HCT116 (cell line): Measurements from ENCODE around the gene CCDC83. TPM values are rescaled to one million over a fixed set of nuclear protein-coding genes. Genes with fewer than 3 reads are reported as not detected.

ENCODE experiments used
- ATAC-seq: fragments of 200-7000 bp; cut with Tn5 transposase; 2 replicates; pipeline ENCODE4 v1.9.1; 2020; ENCODE audit warnings: mild to moderate bottlenecking, moderate library complexity
- BruUV-seq: library from RNA; stranded (reverse); fragments of 400-500 nt; replicated peaks from 2 replicates; lab custom pipeline; 2021; lab: Mats Ljungman, UMichigan
- CTCF ChIA-PET: fragments of 300-600 bp; sonication (Branson Sonifier 250); formaldehyde crosslinking; loops from one replicate; lab custom pipeline; 2021; ENCODE audit warnings: antibody characterized with exemption; lab: Charles Lee
- POLR2A ChIA-PET: fragments of 300-600, 350-600 bp; sonication (Branson Sonifier 250); formaldehyde crosslinking; loops from one replicate; lab custom pipeline; 2021; ENCODE audit warnings: antibody characterized with exemption; lab: Charles Lee
- RAD21 ChIA-PET, 2 experiments: fragments of 300-600 bp; sonication (Branson Sonifier 250); formaldehyde crosslinking; loops; one replicate each; lab custom pipeline; 2023; ENCODE audit warnings: low total read pairs in 2 of 2; ENCODE audit not compliant: uncharacterized antibody in 2 of 2, unreplicated experiment in 2 of 2, low non-redundant PET in 1 of 2; lab: Charles Lee
- DNase-seq: peaks from one replicate; pipeline ENCODE4 v3.0.0-alpha.2; 2010; ENCODE audit warnings: low read depth, low spot score
- H2AFZ ChIP-seq: fragments of 200-600 bp; shearing (Covaris generic), sonication (generic); 2 replicates; pipeline ENCODE4 v1.6.1; 2017; ENCODE audit warnings: low read depth, mixed run types, mixed read lengths, antibody characterized with exemption, low read length; ENCODE audit not compliant: poor library complexity, severe bottlenecking
- H3K27ac ChIP-seq: 2 replicates; pipeline ENCODE4 v1.5.1; 2012; ENCODE audit warnings: low read depth, low read length
- H3K27me3 ChIP-seq: fragments of 200-600 bp; sonication (generic); 2 replicates; pipeline ENCODE4 v1.6.1; 2016; ENCODE audit warnings: mixed run types, low read length, mixed read lengths; ENCODE audit not compliant: insufficient read depth
- H3K36me3 ChIP-seq, 2 experiments: fragments of 200-500 bp in 1 of 2; fragments of 200-600 bp in 1 of 2; sonication (Bioruptor generic) in 1 of 2; sonication (generic) in 1 of 2; 2 replicates each; pipeline versions ENCODE4 v1.5.1 to v1.6.1; 2014 to 2016; ENCODE audit warnings: low read length in 2 of 2, inconsistent platforms in 1 of 2, mixed read lengths in 1 of 2, mixed run types in 1 of 2; ENCODE audit not compliant: insufficient read depth in 2 of 2, control insufficient read depth in 1 of 2
- H3K4me1 ChIP-seq, 2 experiments: fragments of 200-600 bp in 1 of 2; sonication (generic) in 1 of 2; 2 replicates each; pipeline versions ENCODE4 v1.5.1 to v1.6.1; 2012 to 2017; ENCODE audit warnings: low read length in 2 of 2, inconsistent platforms in 1 of 2, mild to moderate bottlenecking in 1 of 2, mixed read lengths in 1 of 2, mixed run types in 1 of 2, moderate library complexity in 1 of 2; ENCODE audit not compliant: insufficient read depth in 2 of 2, control insufficient read depth in 1 of 2
- H3K4me2 ChIP-seq: fragments of 200-600 bp; sonication (generic); 2 replicates; pipeline ENCODE4 v1.6.1; 2017; ENCODE audit warnings: mixed run types, low read length, mixed read lengths
- H3K4me3 ChIP-seq, 2 experiments: fragments of 200-600 bp in 1 of 2; sonication (generic) in 1 of 2; replicated peaks in 1 of 2; 2 replicates each; pipeline ENCODE4 v1.5.1; 2011 to 2016; ENCODE audit warnings: low read length in 2 of 2, control low read depth in 1 of 2, low read depth in 1 of 2, mild to moderate bottlenecking in 1 of 2, mixed read lengths in 1 of 2, mixed run types in 1 of 2
- H3K79me2 ChIP-seq: fragments of 200-600 bp; sonication (generic); 2 replicates; pipeline ENCODE4 v1.6.1; 2017; ENCODE audit warnings: mild to moderate bottlenecking, mixed run types, low read length, moderate library complexity, mixed read lengths; ENCODE audit not compliant: insufficient read depth
- H3K9ac ChIP-seq: fragments of 200-600 bp; sonication (generic); 2 replicates; pipeline ENCODE4 v1.6.1; 2016; ENCODE audit warnings: low read length, mixed read lengths
- H3K9me2 ChIP-seq: fragments of 200-600 bp; sonication (generic), shearing (Covaris generic); 2 replicates; pipeline ENCODE4 v1.6.1; 2017; ENCODE audit warnings: mixed run types, mild to moderate bottlenecking, moderate library complexity; ENCODE audit not compliant: insufficient read depth
- H3K9me3 ChIP-seq, 2 experiments: fragments of 200-500 bp in 1 of 2; fragments of 200-600 bp in 1 of 2; sonication (Bioruptor generic) in 1 of 2; sonication (generic) in 1 of 2; 2 replicates each; pipeline ENCODE4 v1.6.1; 2014 to 2017; ENCODE audit warnings: low read length in 2 of 2, mixed read lengths in 2 of 2, inconsistent platforms in 1 of 2, low read depth in 1 of 2, mild to moderate bottlenecking in 1 of 2, mixed run types in 1 of 2, moderate library complexity in 1 of 2; ENCODE audit not compliant: control insufficient read depth in 1 of 2, insufficient read depth in 1 of 2
- H4K20me1 ChIP-seq: fragments of 200-600 bp; sonication (generic), shearing (Covaris generic); 2 replicates; pipeline ENCODE4 v1.6.1; 2017; ENCODE audit warnings: mixed run types, mild to moderate bottlenecking, moderate library complexity; ENCODE audit not compliant: insufficient read depth
- CBX3 ChIP-seq: IDR thresholded peaks from 2 replicates; pipeline ENCODE4 v1.6.1; 2012; ENCODE audit warnings: low read depth
- CEBPB ChIP-seq: IDR thresholded peaks from 2 replicates; pipeline ENCODE4 v1.6.1; 2012; ENCODE audit warnings: low read depth
- ELF1 ChIP-seq: IDR thresholded peaks from 2 replicates; pipeline ENCODE4 v1.6.1; 2012; ENCODE audit warnings: low read depth, borderline replicate concordance
- EZH2 ChIP-seq: fragments of 200-600 bp; sonication (generic); IDR thresholded peaks from 2 replicates; pipeline ENCODE4 v1.6.1; 2017; ENCODE audit warnings: antibody characterized with exemption, mixed run types
- JUND ChIP-seq: IDR thresholded peaks from 2 replicates; pipeline ENCODE4 v1.6.1; 2012
- POLR2AphosphoS5 ChIP-seq: IDR thresholded peaks from 2 replicates; pipeline ENCODE4 v1.6.1; 2011; ENCODE audit warnings: mild to moderate bottlenecking, low read depth, low read length, moderate library complexity
- SIN3A ChIP-seq: IDR thresholded peaks from 2 replicates; pipeline ENCODE4 v1.6.1; 2012; ENCODE audit warnings: low read depth
- SP1 ChIP-seq: IDR thresholded peaks from 2 replicates; pipeline ENCODE4 v1.6.1; 2012; ENCODE audit warnings: low read depth
- TCF7L2 ChIP-seq: IDR thresholded peaks from 2 replicates; pipeline ENCODE4 v1.7.0; 2011; ENCODE audit warnings: borderline replicate concordance, inconsistent platforms; ENCODE audit not compliant: insufficient read depth, insufficient read length; ENCODE audit errors: extremely low read depth
- intact Hi-C: fragments of 100-400 bp; cut with micrococcal nuclease; formaldehyde crosslinking; loops from 2 replicates; pipeline ENCODE4 v1.10.0; 2022
- total RNA-seq: library from RNA; stranded (reverse); gene quantifications from one replicate; pipeline ENCODE4 v1.2.1, GENCODE V29; 2021; ENCODE audit not compliant: unreplicated experiment
- TF ChIP-seq, protein P1 (sequence below): IDR thresholded peaks from 2 replicates; pipeline ENCODE4 v1.6.1; 2012; ENCODE audit warnings: low read depth
- TF ChIP-seq, protein P2 (sequence below), 3 experiments: fragments of 200-600 bp in 1 of 3; sonication (generic) in 1 of 3; IDR thresholded peaks in 2 of 3; conservative IDR thresholded peaks in 1 of 3; 2 replicates each; pipeline ENCODE4 v1.5.1; 2012 to 2017; ENCODE audit warnings: low read depth in 2 of 3, low read length in 2 of 3, antibody characterized with exemption in 1 of 3, borderline replicate concordance in 1 of 3, control low read depth in 1 of 3, mild to moderate bottlenecking in 1 of 3, mixed read lengths in 1 of 3, mixed run types in 1 of 3, moderate library complexity in 1 of 3; ENCODE audit not compliant: insufficient read depth in 1 of 3

CCDC83 gene
- total RNA-seq, 1 experiment from 2014 or later: not detected

GRCh38 chr11:85913513-85913912, 58.3 kb downstream of the CCDC83 start:
- no peaks in the 10 kb centered on the region for H3K36me3 ChIP-seq
- ATAC-seq: no peak
- no peak for TF ChIP-seq CEBPB
- no peak for TF ChIP-seq POLR2AphosphoS5
- TF ChIP-seq SP1: no peak
- TF ChIP-seq, protein P1, sequence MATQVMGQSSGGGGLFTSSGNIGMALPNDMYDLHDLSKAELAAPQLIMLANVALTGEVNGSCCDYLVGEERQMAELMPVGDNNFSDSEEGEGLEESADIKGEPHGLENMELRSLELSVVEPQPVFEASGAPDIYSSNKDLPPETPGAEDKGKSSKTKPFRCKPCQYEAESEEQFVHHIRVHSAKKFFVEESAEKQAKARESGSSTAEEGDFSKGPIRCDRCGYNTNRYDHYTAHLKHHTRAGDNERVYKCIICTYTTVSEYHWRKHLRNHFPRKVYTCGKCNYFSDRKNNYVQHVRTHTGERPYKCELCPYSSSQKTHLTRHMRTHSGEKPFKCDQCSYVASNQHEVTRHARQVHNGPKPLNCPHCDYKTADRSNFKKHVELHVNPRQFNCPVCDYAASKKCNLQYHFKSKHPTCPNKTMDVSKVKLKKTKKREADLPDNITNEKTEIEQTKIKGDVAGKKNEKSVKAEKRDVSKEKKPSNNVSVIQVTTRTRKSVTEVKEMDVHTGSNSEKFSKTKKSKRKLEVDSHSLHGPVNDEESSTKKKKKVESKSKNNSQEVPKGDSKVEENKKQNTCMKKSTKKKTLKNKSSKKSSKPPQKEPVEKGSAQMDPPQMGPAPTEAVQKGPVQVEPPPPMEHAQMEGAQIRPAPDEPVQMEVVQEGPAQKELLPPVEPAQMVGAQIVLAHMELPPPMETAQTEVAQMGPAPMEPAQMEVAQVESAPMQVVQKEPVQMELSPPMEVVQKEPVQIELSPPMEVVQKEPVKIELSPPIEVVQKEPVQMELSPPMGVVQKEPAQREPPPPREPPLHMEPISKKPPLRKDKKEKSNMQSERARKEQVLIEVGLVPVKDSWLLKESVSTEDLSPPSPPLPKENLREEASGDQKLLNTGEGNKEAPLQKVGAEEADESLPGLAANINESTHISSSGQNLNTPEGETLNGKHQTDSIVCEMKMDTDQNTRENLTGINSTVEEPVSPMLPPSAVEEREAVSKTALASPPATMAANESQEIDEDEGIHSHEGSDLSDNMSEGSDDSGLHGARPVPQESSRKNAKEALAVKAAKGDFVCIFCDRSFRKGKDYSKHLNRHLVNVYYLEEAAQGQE: no peak
- no peak for TF ChIP-seq SIN3A
- no peak for TF ChIP-seq ELF1
- no peak for TF ChIP-seq EZH2
- TF ChIP-seq JUND: no peak
- no peak for TF ChIP-seq TCF7L2
- TF ChIP-seq, protein P2, sequence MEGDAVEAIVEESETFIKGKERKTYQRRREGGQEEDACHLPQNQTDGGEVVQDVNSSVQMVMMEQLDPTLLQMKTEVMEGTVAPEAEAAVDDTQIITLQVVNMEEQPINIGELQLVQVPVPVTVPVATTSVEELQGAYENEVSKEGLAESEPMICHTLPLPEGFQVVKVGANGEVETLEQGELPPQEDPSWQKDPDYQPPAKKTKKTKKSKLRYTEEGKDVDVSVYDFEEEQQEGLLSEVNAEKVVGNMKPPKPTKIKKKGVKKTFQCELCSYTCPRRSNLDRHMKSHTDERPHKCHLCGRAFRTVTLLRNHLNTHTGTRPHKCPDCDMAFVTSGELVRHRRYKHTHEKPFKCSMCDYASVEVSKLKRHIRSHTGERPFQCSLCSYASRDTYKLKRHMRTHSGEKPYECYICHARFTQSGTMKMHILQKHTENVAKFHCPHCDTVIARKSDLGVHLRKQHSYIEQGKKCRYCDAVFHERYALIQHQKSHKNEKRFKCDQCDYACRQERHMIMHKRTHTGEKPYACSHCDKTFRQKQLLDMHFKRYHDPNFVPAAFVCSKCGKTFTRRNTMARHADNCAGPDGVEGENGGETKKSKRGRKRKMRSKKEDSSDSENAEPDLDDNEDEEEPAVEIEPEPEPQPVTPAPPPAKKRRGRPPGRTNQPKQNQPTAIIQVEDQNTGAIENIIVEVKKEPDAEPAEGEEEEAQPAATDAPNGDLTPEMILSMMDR (IDR thresholded peaks at IDR 0.05 in 2 of 3, conservative IDR thresholded peaks at IDR 0.05 in 1 of 3; ENCODE audit: borderline replicate concordance in 1 of 3, insufficient read depth in 1 of 3, low read depth in 2 of 3, low read length in 2 of 3): no peak
- no peak for TF ChIP-seq CBX3
- no peak overlapping the region for H3K4me2 ChIP-seq
- no peaks in the 10 kb centered on the region for H3K4me1 ChIP-seq
- no peaks in the 10 kb centered on the region for H4K20me1 ChIP-seq
- no peak overlapping the region for H3K9ac ChIP-seq
- no TSS peak for BruUV-seq
- no peak overlapping the region for H2AFZ ChIP-seq
- no peak overlapping the region for H3K27ac ChIP-seq
- no peak overlapping the region for H3K4me3 ChIP-seq
- no peaks in the 10 kb centered on the region for H3K79me2 ChIP-seq
- H3K9me3 ChIP-seq: no peaks in the 10 kb centered on the region
- no peaks in the 10 kb centered on the region for H3K9me2 ChIP-seq
- ChIA-PET RAD21 (no interaction called here), POLR2A (no interaction called here), CTCF (no interaction called here)
- H3K27me3 ChIP-seq: no peaks in the 10 kb centered on the region
- intact Hi-C loops: no loop called here
- DNase-seq: no peak
